HepG2 (cell line): Measurements from ENCODE around the gene CSNK1G1.

Source experiments
- CBFB ChIP-seq: sonication (generic); formaldehyde crosslinking; IDR thresholded peaks from 2 replicates; pipeline ENCODE4 v1.4.0; 2020; ENCODE audit warnings: missing genetic modification reagents
- TF ChIP-seq, protein P1 (sequence below): sonication (generic); formaldehyde crosslinking; IDR thresholded peaks from 2 replicates; pipeline ENCODE4 v1.5.0; 2020; ENCODE audit warnings: mild to moderate bottlenecking, missing genetic modification reagents, moderate library complexity
- TF ChIP-seq, protein P2 (sequence below): sonication (generic); formaldehyde crosslinking; IDR thresholded peaks from 2 replicates; pipeline ENCODE4 v1.4.0; 2020; ENCODE audit warnings: missing genetic modification reagents, mild to moderate bottlenecking, borderline replicate concordance

DNA sequence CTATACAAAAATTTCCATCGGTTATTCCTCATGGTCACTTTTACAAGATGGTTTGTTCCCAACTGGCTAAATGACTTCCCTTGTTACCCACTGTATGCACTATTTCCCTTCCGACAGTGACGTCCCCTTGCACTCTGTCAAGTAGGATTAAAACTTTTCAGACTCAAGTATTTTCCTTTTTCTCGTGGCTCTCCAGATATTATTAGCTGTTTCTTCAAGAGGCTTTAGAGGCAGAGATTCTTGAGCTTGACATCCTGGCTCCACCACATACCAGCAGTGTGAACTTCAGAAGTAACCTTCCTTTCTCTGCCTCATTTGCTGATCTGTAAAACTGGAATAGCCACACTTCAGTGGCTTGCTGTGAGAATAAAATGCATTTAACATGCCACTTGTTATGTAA, 14.0 kb downstream of the CSNK1G1 start:
- TF ChIP-seq, protein P1, sequence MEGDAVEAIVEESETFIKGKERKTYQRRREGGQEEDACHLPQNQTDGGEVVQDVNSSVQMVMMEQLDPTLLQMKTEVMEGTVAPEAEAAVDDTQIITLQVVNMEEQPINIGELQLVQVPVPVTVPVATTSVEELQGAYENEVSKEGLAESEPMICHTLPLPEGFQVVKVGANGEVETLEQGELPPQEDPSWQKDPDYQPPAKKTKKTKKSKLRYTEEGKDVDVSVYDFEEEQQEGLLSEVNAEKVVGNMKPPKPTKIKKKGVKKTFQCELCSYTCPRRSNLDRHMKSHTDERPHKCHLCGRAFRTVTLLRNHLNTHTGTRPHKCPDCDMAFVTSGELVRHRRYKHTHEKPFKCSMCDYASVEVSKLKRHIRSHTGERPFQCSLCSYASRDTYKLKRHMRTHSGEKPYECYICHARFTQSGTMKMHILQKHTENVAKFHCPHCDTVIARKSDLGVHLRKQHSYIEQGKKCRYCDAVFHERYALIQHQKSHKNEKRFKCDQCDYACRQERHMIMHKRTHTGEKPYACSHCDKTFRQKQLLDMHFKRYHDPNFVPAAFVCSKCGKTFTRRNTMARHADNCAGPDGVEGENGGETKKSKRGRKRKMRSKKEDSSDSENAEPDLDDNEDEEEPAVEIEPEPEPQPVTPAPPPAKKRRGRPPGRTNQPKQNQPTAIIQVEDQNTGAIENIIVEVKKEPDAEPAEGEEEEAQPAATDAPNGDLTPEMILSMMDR (CRISPR knock-in tag) = no peak
- TF ChIP-seq, protein P2, sequence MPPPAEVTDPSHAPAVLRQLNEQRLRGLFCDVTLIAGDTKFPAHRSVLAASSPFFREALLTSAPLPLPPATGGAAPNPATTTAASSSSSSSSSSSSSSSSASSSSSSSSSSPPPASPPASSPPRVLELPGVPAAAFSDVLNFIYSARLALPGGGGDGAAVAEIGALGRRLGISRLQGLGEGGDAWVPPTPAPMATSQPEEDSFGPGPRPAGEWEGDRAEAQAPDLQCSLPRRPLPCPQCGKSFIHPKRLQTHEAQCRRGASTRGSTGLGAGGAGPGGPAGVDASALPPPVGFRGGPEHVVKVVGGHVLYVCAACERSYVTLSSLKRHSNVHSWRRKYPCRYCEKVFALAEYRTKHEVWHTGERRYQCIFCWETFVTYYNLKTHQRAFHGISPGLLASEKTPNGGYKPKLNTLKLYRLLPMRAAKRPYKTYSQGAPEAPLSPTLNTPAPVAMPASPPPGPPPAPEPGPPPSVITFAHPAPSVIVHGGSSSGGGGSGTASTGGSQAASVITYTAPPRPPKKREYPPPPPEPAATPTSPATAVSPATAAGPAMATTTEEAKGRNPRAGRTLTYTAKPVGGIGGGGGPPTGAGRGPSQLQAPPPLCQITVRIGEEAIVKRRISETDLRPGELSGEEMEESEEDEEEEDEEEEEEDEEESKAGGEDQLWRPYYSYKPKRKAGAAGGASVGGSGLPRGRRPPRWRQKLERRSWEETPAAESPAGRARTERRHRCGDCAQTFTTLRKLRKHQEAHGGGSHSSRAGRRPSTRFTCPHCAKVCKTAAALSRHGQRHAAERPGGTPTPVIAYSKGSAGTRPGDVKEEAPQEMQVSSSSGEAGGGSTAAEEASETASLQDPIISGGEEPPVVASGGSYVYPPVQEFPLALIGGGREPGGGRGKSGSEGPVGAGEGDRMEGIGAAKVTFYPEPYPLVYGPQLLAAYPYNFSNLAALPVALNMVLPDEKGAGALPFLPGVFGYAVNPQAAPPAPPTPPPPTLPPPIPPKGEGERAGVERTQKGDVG (CRISPR knock-in tag) = no peak
- TF ChIP-seq CBFB (CRISPR knock-in tag) = no peak
